A673 (cell line): ENCODE measurements around the gene SGCD. TPM values are rescaled to one million over a fixed set of nuclear protein-coding genes. Genes with fewer than 3 reads are reported as not detected.

ENCODE experiments used
- BruUV-seq: library from RNA; stranded (reverse); fragments of 400-500 nt; replicated peaks from 2 replicates; lab custom pipeline; 2021; lab: Mats Ljungman, UMichigan
- CTCF ChIA-PET: fragments of 300-600 bp; sonication (Branson Sonifier 250); formaldehyde crosslinking; loops from one replicate; lab custom pipeline; 2022; ENCODE audit warnings: antibody characterized with exemption; lab: Charles Lee
- POLR2A ChIA-PET: fragments of 300-600 bp; sonication (Branson Sonifier 250); formaldehyde crosslinking; loops from one replicate; lab custom pipeline; 2022; ENCODE audit warnings: antibody characterized with exemption; ENCODE audit not compliant: low non-redundant PET; lab: Charles Lee
- DNase-seq: peaks from one replicate; pipeline ENCODE4 v3.0.0-alpha.2; 2015; ENCODE audit warnings: low spot score
- H3K27ac ChIP-seq: fragments of 200-600 bp; sonication (generic); 2 replicates; pipeline ENCODE4 v1.5.1; 2016; ENCODE audit warnings: mixed run types, low read depth, mild to moderate bottlenecking, mixed read lengths, antibody characterized with exemption, low read length; ENCODE audit not compliant: poor library complexity, severe bottlenecking
- H3K27me3 ChIP-seq: fragments of 200-600 bp; sonication (generic); replicated peaks from 2 replicates; pipeline ENCODE4 v1.6.1; 2017; ENCODE audit warnings: mixed run types, low read depth, mild to moderate bottlenecking, mixed read lengths, antibody characterized with exemption, low read length; ENCODE audit not compliant: insufficient read depth, poor library complexity
- H3K36me3 ChIP-seq: fragments of 200-600 bp; sonication (generic); 2 replicates; pipeline ENCODE4 v1.6.1; 2016; ENCODE audit warnings: mixed run types, mild to moderate bottlenecking, mixed read lengths, antibody characterized with exemption, low read length; ENCODE audit not compliant: insufficient read depth, poor library complexity, severe bottlenecking
- H3K4me1 ChIP-seq: fragments of 200-600 bp; sonication (generic); 2 replicates; pipeline ENCODE4 v1.6.1; 2017; ENCODE audit warnings: mixed run types, mild to moderate bottlenecking, mixed read lengths, antibody characterized with exemption, low read length; ENCODE audit not compliant: insufficient read depth, poor library complexity, severe bottlenecking
- H3K4me3 ChIP-seq: fragments of 200-600 bp; sonication (generic); 2 replicates; pipeline ENCODE4 v1.5.1; 2016; ENCODE audit warnings: low read depth, mixed run types, mild to moderate bottlenecking, mixed read lengths, low read length; ENCODE audit not compliant: poor library complexity, severe bottlenecking
- H3K9me3 ChIP-seq: fragments of 200-600 bp; sonication (generic); 2 replicates; pipeline ENCODE4 v1.6.1; 2016; ENCODE audit warnings: mixed run types, low read depth, mild to moderate bottlenecking, mixed read lengths, antibody characterized with exemption, low read length; ENCODE audit not compliant: poor library complexity, severe bottlenecking
- CTCF ChIP-seq: fragments of 300-800, 200-600 bp; sonication (generic); conservative IDR thresholded peaks from 2 replicates; pipeline ENCODE4 v1.5.1; 2017; ENCODE audit warnings: low read depth, mild to moderate bottlenecking, antibody characterized with exemption, low read length, moderate library complexity, mixed read lengths
- EZH2 ChIP-seq: fragments of 200-600 bp; sonication (generic); IDR thresholded peaks from 2 replicates; pipeline ENCODE4 v1.6.1; 2017; ENCODE audit warnings: borderline replicate concordance, low read depth, mild to moderate bottlenecking, mixed read lengths, antibody characterized with exemption, low read length; ENCODE audit not compliant: poor library complexity, severe bottlenecking
- intact Hi-C: fragments of 100-400 bp; cut with micrococcal nuclease; formaldehyde crosslinking; loops from one replicate; pipeline ENCODE4 v1.10.0; 2022; ENCODE audit not compliant: unreplicated experiment
- total RNA-seq: library from RNA; stranded (reverse); gene quantifications from 2 replicates; pipeline ENCODE4 v1.2.3, GENCODE V29; 2021

The SGCD gene
- total RNA-seq, 1 experiment from 2014 or later = 0.17 TPM

- no peaks in the 10 kb centered on the region for H3K4me1 ChIP-seq
- POLR2A ChIA-PET = no interaction called here
- no peak overlapping the region for H3K27ac ChIP-seq
- no TSS peak for BruUV-seq
- intact Hi-C loops = no loop called here
- TF ChIP-seq EZH2 (no peak), CTCF (no peak)
- no peak overlapping the region for H3K4me3 ChIP-seq
- DNase-seq = no peak
- H3K36me3 ChIP-seq = no peaks in the 10 kb centered on the region
- CTCF ChIA-PET = interaction anchor here (0.6 kb wide), 1 partner anchor 17 kb away, joined by 3 read pairs; no protein-coding TSS in a partner anchor
- H3K27me3 ChIP-seq = no peaks in the 10 kb centered on the region
- no peaks in the 10 kb centered on the region for H3K9me3 ChIP-seq
Measured at GRCh38 chr5:156783092-156783491, 456.1 kb downstream of the SGCD start.

- no peaks in the 10 kb centered on the region for H3K27me3 ChIP-seq
- H3K4me3 ChIP-seq = no peak overlapping the region
- no TSS peak for BruUV-seq
- H3K4me1 ChIP-seq = no peaks in the 10 kb centered on the region
- TF ChIP-seq EZH2 = no peak
- TF ChIP-seq CTCF = no peak
- ChIA-PET POLR2A (no interaction called here), CTCF (no interaction called here)
- intact Hi-C loops = no loop called here
- no peak overlapping the region for H3K27ac ChIP-seq
- H3K9me3 ChIP-seq = no peaks in the 10 kb centered on the region
- no peak for DNase-seq
- no peaks in the 10 kb centered on the region for H3K36me3 ChIP-seq
Measured at GRCh38 chr5:156794687-156795086, 467.7 kb downstream of the SGCD start.

GRCh38 chr5:156798201-156798600 lies 471.2 kb downstream of the SGCD start:
- no peak for TF ChIP-seq EZH2
- TF ChIP-seq CTCF = no peak
- no TSS peak for BruUV-seq
- no peaks in the 10 kb centered on the region for H3K9me3 ChIP-seq
- CTCF ChIA-PET = no interaction called here
- no peaks in the 10 kb centered on the region for H3K27me3 ChIP-seq
- no peak overlapping the region for H3K4me3 ChIP-seq
- intact Hi-C loops = no loop called here
- no peaks in the 10 kb centered on the region for H3K36me3 ChIP-seq
- no peak overlapping the region for H3K27ac ChIP-seq
- DNase-seq = no peak
- POLR2A ChIA-PET = no interaction called here
- no peaks in the 10 kb centered on the region for H3K4me1 ChIP-seq
